Activated CD4-positive, alpha-beta T cell treated with anti-CD3 and anti-CD28 coated beads for 4 hours (primary cell): ENCODE measurements around the gene KLRK1.
"Not testable (repeated sequence)": the region's sequence is repeated elsewhere in the genome, so short reads cannot be mapped to it uniquely, and the experiment has no call there.

ENCODE experiments used
- DNase-seq, 2 donors: peaks; one replicate each; pipeline ENCODE4 v3.0.0-alpha.2; 2020

KLRK1 gene

DNA sequence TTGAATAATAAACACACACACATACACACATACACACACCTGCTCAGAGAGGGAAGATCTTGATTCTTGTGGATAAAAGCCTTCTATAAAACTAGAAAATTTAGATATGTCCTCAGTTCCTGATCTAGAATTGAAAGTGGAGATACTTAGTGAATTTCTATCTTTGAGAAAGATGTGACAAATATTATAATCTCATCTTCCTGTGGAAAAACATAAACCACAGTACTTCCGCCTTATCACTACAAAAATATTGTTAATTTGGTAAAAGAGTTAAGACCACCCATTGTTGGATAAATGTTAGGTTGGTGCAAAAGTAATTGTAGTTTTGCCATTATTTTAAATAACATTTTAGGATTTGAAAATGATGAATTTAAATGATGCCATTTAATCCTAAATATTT lies at the start of gene KLRK1:
Gene KLRK1 (minus strand): TSS at position 138 of the 400 bp plus-strand sequence. CDS start 1,231 bp downstream, outside the sequence.
- DNase-seq, result no peak

- not testable (repeated sequence) for DNase-seq
Measured at GRCh38 chr12:10437601-10438000, 47.8 kb upstream of the KLRK1 start.

DNA sequence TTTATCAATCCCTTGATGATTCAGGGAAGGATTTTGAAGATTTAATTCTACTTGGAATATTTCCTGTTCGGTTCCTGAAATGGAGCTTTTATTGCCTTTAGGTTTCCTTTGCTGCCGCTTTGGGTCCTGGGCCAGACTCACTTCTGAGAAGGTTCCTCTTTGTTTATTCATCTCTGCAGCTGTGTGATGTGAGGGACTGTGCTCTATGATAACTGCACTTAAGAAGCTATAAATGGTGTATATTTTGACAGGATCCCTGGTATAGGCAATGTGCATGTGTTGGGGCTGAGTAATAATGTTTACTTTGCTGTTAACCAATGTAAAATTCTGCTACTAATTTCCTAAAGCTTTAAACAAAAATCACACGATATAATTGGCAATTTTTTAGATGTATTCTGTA lies 46.0 kb upstream of the KLRK1 start, which contains the start of gene KLRC2:
Gene KLRC2 (minus strand): TSS at position 195 of the 400 bp plus-strand sequence. CDS start 24 bp downstream, at position 171.
- DNase-seq, result not testable (repeated sequence)

GRCh38 chr12:10430623-10431022 lies 40.8 kb upstream of the KLRK1 start:
- DNase-seq, result not testable (repeated sequence)

DNA sequence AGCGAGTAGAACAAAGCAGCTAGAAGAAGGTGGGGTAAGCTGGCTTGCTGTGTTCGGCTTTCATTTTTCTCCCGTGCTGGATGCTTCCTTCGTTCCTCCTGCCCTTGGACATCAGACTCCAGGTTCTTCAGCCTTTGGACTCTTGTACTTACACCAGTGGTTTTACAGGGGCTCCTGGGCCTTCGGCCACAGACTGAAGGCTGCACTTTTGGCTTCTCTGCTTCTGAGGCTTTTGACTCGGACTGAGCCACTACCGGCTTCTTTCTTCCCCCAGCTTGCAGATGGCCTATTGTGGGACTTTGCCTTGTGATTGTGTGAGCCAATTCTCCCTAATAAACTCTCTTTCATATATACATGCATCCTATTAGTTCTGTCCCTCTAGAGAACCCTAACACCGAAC lies 36.1 kb upstream of the KLRK1 start:
- not testable (repeated sequence) for DNase-seq

GRCh38 chr12:10424260-10424899 lies 34.5 kb upstream of the KLRK1 start:
- DNase-seq, result not testable (repeated sequence)

GRCh38 chr12:10422159-10422558 lies 32.3 kb upstream of the KLRK1 start:
- DNase-seq, result not testable (repeated sequence)

DNA sequence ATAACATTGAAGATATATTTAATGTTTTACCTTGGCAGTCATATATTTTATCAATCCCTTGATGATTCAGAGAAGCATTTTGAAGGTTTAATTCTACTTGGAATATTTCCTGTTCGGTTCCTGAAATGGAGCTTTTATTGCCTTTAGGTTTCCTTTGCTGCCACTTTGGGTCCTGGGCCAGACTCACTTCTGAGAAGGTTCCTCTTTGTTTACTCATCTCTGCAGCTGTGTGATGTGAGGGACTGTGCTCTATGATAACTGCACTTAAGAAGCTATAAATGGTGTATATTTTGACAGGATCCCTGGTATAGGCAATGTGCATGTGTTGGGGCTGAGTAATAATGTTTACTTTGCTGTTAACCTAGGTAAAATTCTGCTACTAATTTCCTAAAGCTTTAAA lies 30.5 kb upstream of the KLRK1 start, which contains the start of gene KLRC3:
Gene KLRC3 (minus strand): TSS at position 262 of the 400 bp plus-strand sequence. CDS start 45 bp downstream, at position 217.
- DNase-seq, result not testable (repeated sequence)

DNA sequence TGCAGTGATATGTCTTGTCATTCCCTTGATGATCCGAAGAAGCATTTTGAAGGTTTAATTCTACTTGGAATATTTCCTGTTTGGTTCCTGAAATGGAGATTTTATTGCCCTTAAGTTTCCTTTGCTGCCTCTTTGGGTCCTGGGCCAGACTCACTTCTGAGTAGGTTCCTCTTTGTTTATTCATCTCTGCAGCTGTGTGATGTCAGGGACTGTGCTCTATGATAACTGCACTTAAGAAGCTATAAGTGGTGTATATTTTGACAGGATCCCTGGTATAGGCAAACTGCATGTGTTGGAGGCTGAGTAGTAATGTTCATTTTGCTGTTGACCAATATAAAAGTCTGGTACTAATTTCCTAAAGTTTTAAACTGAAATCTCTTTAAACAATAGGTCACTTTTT lies 19.6 kb upstream of the KLRK1 start, which contains the start of gene KLRC4:
Gene KLRC4 (minus strand): TSS at position 366 of the 400 bp plus-strand sequence. CDS start 182 bp downstream, at position 184.
- DNase-seq, result no peak

- DNase-seq, result no peak
Measured at GRCh38 chr12:10408842-10409241, 19.0 kb upstream of the KLRK1 start.

DNA sequence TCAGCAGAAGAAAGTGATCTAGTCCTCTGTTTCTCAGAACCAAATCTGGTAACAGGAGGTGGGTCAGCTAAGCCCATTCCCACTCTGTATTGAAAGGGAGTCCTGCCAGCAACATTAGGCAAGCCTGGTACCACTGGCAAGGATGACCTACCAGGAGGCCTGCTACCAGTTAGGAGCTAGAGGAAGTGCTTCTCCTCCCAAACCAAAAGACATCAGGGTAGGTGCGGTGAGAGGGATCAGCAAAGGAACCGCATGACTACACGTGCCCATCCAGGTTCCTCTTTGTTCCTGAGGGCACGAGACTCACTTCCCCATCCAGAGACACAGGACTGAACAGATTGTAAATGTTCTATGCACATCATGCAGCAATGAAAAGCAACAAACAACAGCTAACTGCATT lies 16.9 kb upstream of the KLRK1 start:
- no peak for DNase-seq

GRCh38 chr12:10405294-10405693 lies 15.5 kb upstream of the KLRK1 start:
- DNase-seq, result no peak

GRCh38 chr12:10404798-10405197 lies 15.0 kb upstream of the KLRK1 start:
- DNase-seq, result no peak

- DNase-seq, result no peak
Measured at GRCh38 chr12:10400829-10401228, 11.0 kb upstream of the KLRK1 start.

DNA sequence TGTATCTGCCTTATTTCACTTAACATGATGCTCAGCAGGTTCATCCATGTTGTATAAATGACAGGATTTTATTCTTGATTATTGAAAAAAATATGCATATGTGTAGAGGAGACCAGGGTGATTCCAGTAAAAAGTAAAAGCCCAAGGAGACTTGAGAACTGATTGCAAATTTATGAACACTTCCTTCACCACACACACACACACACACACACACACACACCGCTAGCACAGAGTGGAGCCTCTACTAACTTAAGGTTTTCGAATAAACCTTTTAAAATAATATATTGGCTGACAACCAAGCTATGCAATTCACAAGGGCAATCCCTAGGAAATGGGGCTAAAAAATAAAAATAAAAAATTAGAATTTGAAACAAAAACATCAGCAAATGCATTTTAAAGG lies 8.3 kb upstream of the KLRK1 start:
- DNase-seq, result no peak

DNA sequence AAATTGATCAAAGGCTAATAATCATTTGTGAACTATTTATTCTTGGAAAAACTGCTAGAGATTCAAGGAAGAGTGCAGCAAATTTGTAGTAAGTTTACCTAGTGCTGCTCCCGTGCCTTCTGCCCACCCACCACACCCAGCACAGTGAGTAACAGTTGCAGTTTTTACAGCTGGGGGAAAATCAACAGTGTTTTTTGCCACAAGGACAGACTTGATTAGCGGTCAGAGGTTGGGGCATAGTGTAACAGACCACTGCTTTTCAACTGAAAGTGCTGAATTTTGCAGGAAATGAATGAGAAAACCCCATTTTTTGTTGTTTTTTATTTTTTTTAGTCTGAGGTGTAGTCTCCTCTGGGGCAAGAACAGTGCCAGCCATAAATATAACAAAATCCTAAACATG lies 7.5 kb upstream of the KLRK1 start:
- no peak for DNase-seq

DNA sequence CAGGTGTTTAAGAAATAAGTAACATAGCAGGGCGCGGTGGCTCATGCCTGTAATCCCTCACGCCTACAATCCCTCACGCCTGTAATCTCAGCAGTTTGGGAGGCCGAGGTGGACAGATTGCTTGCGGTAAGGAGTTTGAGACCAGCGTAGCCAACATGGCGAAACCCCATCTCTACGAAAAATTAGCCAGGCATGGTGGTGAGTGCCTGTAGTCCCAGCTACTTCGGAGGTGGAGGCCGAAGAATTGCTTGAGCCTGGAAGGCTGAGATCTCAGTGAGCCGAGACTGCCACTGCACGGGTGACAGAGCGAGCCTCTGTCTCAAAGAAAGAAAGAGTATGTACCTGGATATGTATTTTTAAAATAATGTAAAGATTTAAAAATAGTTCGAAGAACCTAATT lies 6.3 kb upstream of the KLRK1 start:
- DNase-seq, result not testable (repeated sequence)

DNA sequence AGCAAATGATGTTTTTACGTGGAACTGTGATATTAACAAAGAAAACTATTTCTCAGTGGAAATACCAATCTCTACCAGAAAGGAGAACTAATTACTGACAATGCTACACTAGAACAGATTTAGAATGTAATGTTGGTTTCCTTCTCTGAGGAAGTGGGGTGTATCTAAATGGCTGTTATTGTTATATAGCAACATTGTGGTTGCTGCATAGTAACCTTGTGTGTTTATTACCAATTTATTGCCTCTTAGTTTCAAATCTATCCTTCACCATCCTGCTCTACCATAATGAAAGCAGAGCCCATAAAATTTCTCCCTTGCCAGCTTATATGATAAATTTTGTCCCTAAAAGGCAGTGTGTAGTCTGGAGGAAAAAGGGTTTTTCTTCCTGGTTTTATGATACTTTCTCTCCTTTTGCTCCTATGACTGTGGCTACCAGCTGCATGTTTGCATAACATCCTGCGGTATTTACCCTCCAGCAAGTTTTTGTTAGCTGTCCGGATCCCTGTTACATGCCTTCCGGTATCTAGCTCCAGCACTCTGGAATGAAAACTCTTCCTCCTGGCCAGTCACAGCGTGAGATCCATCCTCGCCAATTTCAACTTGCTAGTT lies 5.7 kb upstream of the KLRK1 start:
- DNase-seq, result no peak

DNA sequence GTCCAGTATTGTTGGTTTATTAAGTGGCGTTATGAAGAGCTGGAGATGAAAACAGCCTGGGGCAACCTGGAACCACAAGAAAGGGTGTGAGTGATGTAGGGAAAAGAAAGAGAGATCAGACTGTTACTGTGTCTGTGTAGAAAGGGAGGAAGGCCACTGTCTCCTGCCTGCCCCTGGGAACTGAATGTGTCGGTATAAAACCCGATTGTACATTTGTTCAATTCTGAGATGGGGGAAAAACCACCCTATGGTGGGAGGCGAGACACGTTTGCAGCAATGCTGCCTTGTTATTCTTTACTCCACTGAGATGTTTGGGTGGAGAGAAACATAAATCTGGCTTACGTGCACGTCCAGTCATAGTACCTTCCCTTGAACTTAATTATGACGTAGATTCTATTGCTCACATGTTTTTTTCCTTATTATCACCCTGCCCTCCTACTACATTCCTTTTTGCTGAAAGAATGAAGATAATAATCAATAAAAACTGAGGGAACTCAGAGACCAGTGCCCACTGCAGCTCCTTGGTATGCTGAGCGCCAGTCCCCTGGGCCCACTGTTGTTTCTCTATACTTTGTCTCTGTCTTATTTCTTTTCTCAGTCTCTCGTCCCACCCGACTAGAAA lies 4.8 kb upstream of the KLRK1 start:
- not testable (repeated sequence) for DNase-seq

- no peak for DNase-seq
Measured at GRCh38 chr12:10393291-10393690, 3.5 kb upstream of the KLRK1 start.

GRCh38 chr12:10392394-10392930 lies 2.6 kb upstream of the KLRK1 start:
- no peak for DNase-seq

GRCh38 chr12:10390991-10391390 lies 1.1 kb upstream of the KLRK1 start:
- DNase-seq, result not testable (repeated sequence)

DNA sequence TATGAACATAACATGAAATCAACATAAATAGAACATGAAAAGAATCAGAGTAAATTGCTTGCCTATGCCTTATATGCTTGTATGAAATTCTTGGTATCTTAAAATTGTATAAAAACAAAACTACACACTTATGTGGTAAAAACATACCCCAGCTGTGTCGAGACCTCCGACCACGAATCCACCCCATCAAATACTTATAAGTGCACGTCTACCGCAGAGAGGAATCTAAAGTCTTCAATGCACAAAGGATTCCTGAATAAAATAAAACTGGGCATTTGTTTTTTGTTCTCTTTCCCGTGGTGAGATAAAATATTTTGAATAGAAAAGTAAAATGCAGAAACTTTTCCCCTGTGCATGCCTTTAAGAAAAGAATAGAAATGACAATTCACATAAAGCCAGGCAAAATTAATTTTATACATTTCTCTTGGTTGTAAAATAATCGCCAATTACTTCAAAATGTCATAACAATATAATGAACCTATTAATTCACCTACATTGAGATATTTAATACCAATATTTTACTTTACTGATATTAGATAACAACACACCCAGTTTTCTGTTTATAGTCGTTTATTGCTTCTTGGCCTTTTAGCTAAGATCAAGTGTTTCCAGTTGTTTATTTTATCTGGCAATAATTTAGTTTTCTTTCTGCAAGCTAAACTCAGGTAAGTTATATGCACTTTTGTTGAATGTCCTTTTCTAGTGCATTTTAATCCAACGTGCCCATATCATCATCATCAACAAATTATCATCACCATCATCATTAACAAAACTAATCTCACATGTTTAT lies 1.0 kb downstream of the KLRK1 start:
- DNase-seq, result no peak
